Stimulated activated CD8-positive, alpha-beta memory T cell treated with anti-CD3 and anti-CD28 coated beads, Interleukin-15, amount 100 ng/mL, for 1 hour (primary cell): Measurements from ENCODE around the gene DYNC2LI1.

Experiments used
- DNase-seq: peaks from one replicate; pipeline ENCODE4 v3.0.0-alpha.2; 2020; ENCODE audit warnings: low read depth

The DYNC2LI1 gene

DNA sequence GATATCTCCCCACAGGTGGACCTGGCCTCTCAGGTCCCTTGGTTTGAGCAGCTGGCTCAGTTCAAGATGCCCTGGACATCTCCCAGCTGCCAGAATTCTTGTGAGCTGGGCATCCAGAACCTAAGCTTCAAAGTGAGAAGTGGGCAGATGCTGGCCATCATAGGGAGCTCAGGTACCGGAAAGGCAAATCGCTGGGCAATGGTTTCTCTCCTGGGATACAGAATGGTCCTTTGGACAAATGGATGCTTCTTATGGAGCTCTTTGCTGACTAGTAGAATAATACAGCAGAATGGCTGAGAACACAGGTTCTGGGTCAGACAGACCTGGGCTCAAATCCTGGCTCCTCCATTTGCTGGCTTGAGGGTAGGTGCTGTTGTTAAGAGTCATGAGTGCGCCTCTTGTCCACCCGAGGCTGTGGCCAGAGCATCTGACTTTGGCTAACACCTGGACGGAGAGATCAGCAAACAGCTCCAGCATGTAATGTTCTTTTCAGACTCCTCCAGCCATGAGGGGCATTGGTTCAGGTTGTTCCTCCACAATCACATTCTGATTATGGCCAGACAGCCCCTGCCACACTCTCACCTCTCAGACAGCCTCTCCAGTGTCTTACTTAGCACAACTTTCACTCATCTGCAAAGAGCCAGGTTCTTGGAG lies 72.4 kb downstream of the DYNC2LI1 start:
- no peak for DNase-seq

DNA sequence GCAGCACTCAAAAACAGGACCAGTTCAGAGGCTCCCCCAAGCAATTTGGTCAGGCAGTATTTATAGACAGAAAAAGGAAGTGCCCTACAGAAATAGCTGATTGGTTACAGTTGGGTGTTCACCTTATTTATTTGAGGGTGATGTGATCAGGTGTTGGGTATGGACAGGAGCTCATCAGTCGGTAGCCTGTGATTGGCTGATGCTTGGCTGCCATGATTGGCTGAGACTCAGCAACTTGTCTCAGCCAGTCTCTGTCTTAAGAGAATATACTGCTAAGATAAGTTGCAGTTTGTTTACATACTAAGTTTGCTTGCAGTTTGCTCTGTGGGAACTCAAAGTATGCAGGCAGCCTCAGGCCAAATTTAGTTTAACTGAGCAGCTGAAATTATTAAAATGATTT lies 74.4 kb downstream of the DYNC2LI1 start:
- no peak for DNase-seq

GRCh38 chr2:43851011-43851980 lies 77.5 kb downstream of the DYNC2LI1 start:
- DNase-seq, result no peak

- DNase-seq, result no peak
These were observed 78.4 kb downstream of the DYNC2LI1 start for GRCh38 chr2:43852196-43852730.

DNA sequence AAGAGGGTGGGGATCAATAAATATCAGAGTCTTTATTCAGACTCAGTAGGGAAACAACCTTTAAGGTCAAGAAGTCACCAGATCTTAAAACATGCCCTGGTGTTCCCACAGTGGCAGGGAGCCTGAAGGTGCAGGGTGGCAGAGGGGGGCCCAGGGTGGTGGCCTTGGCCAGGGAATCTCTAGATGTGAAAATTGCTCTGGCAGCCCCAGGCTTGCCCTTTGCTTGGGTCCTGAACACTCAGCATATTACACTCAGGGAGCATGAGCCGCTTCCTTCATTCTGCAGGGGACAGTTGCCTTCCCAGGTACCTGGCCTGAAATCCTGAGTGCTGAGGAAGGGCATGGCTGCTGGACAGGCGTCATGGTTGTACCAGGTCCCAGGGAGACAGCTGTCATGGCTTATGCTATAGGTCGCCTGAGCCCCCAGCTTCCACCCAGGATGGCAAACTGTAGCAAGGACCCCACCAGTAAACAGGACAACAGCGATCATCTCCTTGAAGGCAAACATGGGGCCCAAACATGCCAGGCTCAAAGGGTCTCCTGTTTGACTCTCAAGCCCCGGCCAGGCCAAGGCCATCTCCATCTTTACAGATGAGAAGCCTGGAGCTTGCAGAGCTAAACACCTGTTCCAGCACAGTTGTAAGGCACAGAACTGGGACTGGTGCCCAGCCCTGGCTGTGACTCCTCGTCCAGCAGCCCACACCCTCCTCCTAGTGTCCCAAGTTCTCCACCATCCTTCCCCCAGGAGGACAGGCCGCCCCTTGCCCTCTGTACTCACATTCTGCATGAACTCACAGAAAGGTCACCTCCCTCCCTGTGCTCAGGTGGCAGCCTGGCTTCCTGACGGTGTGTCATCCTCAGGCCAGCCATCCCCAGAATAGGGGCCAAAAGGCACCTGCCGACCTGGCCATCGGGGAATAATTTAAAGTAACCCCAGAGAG lies 79.6 kb downstream of the DYNC2LI1 start:
- DNase-seq, result no peak

DNA sequence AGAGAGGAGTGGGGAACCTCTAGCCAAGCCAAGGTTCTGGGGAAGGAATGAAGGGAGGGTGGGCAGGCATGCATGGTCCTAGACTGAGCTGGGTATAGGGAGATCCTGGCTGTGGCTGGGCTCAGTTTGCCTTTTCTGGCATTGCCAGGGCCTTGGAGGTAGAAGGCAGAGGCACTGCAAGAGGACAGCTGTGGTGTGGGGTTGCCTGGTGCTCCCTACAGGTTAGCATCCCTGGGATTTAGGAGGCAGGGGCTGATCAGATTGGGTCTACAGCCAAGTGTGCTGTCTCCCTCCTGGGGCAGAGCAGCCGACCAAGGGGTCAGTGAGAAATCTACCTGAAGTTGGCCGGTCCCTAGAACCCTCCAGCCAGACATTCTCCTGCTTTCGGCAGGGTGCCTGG lies 80.8 kb downstream of the DYNC2LI1 start:
- no peak for DNase-seq

GRCh38 chr2:43855292-43855691 lies 81.5 kb downstream of the DYNC2LI1 start:
- no peak for DNase-seq
